AG08396 (cell line): ENCODE measurements around the gene EIF3A.

Experiments used
- DNase-seq: peaks from one replicate; pipeline ENCODE4 v3.0.0; 2012; ENCODE audit warnings: low spot score, mixed read lengths

Gene EIF3A

DNA sequence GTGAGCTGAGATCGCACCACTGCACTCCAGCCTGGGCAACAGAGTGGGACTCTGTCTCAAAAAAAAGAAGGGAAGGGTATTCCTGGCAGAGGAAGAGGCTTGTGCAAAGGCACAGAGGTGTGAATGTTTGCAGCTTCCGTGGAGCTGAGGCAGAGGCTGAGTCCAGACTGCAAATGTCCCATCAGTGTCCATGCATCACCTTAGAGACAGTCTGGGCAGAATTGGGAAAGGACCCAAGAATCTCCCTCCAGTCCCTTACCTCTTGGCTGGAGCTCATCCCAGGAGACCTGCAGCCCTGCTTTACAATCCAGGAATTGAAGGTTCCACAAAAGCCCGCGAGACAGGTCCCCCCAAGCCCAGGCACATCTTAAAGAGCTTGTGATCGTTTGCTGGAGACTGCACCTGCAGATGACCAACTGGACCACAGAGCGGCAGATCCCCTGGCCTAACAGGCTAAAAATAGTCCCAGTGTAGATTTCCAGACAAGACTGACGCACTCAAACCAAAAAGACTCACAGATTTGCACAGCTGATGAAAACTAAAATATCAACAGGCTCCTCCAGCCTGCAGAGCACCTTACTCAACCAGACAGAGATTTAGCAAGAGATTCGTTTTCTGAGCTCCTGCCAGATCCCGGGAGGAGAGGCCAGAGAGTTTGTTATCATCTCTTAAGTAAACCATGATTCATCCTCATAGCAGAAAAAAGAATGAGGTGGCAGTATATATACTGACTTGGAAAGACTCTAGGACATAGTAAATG, 74.0 kb downstream of the EIF3A start:
- peak; percentile 85 for DNase-seq

DNA sequence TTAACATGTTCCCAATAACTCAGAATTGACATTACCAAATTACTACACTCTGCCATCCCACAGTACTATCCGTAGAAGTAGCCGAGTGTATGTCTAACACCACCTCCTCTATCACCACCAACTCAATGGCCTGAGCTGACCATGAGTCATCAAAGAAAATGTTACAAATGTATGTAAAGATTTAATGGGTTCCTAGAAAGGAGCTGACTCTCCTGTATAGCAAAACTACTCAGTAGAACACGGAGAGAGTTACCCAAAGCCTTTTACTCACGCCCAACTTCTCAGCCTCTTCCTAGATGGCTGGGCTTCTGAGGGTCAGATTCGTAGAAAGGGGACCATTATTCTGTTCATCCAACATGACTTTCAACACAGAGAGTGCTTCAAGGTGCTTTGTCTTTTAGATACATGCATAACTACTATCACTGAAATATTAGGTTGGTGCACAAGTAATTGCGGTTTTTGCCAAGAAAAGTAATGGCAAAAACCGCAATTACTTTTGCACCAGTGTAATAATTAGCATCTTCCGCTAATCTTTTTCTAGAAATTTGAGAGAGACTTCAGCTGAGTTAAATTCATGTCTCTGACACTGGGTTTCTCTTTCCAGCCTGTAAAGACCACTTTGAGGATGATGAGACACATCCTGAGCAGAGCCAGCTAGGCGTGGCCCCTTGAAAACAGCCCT, 75.1 kb downstream of the EIF3A start:
- DNase-seq = no peak

DNA sequence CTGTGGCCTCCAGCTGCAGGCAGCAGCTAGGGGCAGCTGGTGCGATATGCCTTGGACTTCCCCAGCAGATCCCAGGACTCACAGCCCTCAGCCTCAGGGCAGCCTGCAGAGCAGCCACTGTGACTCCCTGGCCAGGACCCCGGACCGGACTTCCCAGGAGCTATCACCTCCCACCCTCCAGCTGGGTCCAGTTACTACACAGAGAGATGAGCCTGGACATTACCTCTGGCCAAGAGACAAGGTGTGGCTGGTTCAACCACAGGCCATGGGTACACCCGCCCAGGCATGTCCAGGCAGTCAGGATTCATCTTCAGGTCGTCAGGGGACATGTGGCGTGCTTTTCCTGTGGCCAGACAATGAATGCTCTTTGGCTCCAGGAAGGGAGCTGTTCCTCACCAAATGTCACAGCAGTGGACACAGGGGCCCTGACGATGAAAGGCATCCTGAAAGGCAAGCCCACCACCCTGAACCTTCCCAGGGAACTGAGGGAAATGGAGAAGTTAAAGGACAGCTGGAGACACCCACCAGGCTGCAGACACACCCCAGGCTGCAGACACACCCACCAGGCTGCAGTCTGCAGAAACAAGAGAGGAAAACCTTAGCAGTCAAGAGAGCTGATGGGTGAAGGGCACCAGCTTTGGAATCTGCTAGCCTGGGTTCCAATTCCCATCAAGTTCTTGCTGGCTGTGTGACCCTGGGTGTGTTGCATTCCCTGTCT, 76.9 kb downstream of the EIF3A start:
- DNase-seq = no peak

DNA sequence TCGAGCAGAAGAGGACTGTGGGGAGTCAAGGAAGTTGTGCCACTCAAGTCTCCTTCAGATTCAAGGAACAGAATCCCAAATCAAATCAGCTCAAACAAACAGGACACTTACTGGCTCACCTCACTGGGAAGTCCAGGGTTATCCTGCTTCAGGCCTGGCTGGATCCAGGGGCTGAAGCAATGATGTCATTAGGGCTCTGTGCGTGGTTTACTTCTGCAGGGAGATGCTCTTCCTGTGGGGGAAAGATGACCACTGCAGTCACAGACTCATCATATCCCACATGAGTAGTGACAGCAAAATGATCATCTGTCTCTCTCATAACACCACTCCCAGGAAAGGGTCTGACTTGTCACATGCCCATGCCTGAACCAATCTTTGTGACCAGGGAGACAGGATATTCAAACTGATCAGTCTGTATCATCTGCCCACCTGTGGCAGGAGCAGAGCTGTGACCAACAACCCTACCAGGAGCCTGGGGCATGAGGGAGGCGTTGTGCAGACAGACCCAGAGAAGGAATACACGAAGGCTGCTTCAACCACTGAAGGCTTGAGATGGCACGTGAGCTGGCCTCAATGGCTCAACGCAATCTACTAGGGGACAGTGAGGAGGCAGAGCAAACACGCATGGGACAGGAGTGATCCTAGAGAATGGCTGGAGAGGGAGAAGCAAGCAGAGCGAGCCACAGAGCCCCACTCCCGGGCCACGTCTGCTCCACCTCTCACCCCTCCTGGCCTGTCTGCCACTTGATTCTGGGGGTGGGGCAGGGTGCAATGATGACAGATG, 78.7 kb downstream of the EIF3A start:
- no peak for DNase-seq

DNA sequence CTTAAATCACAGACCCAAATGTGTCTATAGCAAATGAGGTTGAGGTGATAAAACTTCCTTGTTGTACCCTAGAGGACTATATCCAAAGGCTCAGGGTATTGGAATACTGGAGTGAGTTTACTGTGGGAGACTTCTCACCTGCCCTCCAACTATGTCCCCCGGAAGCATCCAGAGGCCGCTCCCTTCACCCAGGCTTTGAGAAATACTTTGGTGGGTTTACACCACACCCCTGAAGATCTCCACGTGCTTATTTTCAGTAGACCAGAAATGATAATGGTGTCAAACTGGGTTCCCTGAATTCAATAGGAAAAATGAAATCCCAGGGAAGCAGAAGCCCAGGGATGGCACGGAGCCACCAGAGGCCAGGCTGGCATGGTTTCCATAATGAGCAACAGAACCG, 82.4 kb downstream of the EIF3A start:
- DNase-seq = no peak

DNA sequence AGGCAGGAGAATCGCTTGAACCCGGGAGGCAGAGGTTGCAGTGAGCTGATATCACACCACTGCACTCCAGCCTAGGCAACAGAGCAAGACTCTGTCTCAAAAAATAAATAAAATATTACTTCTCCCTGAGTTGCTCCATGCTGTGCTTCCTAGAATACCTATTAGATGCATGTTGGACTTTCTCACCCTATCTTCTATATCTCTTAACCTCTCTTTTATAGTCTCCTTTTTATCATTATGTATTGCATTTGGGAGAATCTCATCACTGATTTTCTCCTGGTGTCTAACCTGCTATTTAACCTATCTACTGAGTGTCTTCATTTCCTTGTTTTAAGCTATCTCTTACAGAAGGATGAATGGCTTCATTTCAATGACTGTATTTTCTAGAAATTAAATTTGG, 83.2 kb downstream of the EIF3A start:
- DNase-seq = no peak

DNA sequence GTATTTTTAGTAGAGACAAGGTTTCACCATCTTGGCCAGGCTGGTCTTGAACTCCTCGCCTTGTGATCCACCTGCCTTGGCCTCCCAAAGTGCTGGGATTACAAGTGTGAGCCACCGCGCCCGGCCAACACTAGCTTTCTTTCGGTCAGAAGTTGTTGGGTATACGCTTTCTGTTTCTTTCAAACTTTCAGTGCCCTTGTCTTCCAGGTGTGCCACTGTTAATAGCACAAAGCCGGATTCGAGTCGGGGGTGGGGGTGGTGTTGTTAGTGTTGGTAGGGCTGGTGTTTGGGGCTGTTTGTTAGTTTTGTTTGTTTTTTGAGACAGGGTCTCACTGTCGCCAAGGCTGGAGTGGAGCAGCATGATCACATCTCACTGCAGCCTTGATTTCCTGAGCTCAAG, 84.9 kb downstream of the EIF3A start:
- DNase-seq = no peak

DNA sequence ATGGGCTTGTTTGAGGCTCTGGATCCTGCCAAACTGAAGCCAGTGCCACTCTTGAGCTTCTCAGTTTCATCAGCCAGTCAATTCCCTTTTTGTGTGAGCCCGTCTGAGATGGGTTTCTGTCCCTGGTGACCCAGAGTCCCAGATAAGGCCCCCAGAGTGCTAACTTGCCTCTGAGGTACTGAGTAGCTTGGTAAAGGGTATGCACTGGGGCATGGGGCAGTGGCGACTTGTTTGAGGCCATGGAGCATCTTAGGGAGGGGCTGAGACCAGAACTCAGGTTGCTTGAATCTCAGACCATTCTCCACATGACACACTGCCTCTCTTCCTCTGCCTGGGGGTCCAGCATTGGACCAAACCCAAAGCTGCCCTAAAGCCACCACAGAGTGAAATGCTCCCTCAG, 86.3 kb downstream of the EIF3A start:
- DNase-seq = no peak

DNA sequence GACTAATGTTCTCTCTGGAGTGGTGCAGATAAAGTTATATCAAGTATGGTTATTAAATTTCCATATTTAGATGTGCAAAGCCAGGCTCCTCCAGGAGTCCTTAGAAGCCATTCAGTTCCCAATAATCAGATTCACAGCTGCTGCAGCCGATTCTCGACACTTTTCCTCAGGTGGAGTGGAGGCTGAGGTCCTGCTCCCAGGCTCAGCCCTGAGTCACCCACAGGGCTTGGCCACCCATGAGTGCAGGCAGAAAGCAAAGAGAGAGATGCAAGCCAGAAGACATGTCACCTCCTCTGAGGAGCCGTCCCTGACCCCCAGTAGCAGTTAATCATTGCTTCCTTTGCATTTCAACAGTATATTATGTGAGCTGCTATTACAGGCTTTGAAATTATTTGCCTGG, 87.4 kb downstream of the EIF3A start:
- no peak for DNase-seq

DNA sequence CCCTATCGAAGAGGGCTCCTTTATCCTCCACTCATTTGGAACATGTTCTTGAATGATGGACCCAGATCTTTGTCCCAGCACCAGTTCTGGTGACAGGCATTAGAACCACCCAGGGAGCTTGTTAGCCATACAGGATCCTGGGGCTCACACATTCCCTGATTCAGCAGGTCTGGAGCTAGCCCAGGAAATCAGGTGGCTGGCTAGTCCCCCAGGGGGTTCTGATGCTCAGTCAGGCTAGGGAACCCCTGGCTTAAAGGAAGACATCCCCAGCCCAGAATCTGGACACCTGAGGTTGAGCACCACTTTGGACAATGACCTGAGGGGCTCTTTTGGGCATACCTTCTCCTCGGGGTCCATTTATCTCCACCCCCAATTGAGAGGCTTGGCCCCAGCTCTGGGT, 88.1 kb downstream of the EIF3A start:
- no peak for DNase-seq

DNA sequence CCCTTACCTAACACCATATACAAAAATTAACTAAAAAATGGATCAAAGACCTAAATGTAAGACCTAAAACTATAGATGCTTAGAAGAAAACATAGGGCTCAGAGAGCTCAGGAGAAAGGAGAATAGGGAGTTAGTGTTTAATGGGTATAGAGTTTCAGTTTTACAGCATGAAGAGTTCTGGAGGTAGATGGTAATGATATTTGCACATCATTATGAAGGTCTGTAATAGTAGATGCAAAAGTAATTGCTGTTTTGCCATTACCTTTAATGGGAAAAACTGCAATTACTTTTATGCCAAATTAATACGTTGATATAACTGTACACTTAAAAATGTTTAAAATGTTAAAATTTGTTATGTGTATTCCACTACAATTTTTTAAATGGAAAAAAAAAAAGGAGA, 90.3 kb downstream of the EIF3A start:
- no peak for DNase-seq

DNA sequence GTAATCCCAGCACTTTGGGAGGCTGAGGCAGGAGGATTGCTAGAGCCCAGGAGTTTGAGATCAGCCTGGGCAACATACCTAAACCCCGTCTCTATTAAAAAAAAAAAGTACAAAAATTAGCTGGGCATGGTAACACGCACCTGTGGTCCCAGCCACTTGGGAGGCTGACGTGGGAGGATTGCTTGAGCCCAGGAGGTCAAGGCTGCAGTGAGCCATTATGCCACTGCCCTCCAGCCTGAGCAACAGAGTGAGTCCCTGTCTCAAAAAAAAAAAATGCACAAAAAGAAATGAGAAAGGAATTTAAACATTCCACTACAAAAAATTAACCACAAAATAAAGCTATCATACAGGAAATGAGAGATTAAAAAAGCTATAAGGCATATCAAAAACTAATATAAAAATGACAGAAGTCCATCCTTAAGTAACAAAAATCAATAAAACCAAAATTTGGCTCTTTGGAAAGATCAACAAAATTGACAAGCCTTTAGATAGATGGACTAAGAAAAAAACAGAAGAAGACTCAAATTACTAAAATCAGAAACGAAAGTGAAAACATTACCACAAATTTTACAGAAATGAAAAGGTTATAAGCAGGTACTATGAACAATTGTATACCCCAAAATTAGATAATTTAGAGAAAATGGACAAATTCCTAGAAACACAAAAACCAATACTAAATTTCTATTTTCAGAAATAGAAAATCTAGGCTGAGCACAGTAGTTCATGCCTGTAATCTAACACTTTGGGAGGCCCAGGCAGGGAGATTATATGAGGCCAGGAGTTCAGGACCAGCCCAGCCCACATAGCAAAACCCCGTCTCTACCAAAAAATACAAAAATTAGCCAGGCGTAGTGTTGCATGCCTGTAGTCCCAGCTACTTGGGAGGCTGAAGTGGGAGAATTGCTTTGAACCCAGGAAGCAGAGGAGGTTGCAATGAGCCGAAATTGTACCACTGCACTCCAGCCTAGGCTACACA, 93.5 kb downstream of the EIF3A start:
- DNase-seq = no peak

DNA sequence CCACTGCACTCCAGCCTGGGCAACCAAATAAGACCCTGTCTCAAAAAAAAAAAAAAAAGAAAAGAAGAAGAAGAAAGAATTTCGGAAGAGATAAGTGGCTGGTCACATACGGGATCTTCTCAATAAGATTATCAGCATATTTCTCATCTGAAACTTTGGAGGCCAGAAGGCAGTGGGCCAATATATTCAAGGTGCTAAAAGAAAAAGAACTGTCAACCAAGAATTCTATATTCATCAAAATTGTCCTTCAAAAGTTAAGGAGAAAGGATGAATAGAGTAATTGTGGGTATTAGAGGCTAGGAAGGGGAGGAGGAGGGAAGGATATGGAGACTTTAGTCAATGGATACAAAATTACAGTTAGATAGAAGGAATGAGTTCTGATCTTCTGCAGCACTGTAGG, 95.0 kb downstream of the EIF3A start:
- DNase-seq = no peak
